CD4-positive, alpha-beta T cell treated with Interleukin-15 for 1 hour (primary cell): ENCODE measurements around the gene RBM34.
"Not testable (repeated sequence)": the region's sequence is repeated elsewhere in the genome, so short reads cannot be mapped to it uniquely, and the experiment has no call there.

Source experiments
- DNase-seq: peaks from one replicate; pipeline ENCODE4 v3.0.0-alpha.2; 2020

The RBM34 gene, protein sequence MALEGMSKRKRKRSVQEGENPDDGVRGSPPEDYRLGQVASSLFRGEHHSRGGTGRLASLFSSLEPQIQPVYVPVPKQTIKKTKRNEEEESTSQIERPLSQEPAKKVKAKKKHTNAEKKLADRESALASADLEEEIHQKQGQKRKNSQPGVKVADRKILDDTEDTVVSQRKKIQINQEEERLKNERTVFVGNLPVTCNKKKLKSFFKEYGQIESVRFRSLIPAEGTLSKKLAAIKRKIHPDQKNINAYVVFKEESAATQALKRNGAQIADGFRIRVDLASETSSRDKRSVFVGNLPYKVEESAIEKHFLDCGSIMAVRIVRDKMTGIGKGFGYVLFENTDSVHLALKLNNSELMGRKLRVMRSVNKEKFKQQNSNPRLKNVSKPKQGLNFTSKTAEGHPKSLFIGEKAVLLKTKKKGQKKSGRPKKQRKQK

DNA sequence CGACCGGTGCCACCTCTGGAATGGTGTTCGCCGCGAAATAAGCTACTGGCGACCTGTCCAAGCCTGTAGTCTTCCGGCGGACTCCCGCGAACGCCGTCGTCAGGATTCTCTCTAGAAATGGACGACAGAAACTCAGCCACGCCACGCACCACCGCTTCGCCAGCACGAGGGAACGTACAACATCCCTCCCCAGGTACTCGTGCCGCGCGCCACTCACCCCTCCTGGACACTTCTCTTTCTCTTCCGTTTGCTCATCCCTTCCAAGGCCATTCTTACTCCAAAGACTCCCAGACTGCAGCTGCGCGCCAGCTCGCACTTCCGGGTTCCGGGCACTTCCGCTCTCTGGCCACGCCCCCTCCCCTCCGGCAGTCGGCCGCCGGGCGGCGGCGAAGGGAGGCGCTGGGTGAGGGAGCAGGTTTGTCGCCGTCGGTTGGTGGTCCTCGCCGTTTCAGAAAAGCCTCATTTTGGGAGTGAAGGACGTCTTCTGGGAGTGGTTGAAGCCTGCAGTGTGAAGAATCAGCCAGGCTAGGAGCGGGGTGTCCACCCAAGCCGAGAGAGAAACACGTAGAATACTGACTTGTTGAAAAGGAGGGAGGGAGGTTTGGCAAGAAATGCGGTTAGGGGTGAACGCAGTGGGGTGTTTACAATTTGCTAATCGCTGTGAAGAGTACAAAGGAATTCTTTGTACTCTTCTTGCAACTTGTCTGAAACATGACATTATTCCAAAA, at the start of gene RBM34:
TSS of gene RBM34 (minus strand) at position 294 of the 728 bp plus-strand sequence. CDS start at position 270, 24 bp downstream.
- peak; percentile 90 for DNase-seq

DNA sequence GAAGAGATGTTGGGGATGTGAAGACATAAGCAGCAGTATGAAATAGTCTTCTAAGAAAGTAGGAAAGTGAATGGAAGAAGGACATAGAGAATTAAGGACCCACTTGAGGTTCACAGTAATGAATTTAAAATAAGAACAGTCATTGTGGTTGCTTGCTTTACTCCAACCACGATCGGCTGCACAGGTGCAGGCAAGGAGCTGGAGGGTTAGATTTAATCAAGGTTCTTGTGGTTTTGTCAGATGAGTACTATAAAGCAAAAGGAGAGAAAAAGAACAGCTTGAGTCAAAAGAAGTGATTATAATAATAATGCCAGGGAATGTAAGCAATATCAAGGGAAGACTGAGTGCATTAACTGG, 46.1 kb upstream of the RBM34 start:
- no peak for DNase-seq

DNA sequence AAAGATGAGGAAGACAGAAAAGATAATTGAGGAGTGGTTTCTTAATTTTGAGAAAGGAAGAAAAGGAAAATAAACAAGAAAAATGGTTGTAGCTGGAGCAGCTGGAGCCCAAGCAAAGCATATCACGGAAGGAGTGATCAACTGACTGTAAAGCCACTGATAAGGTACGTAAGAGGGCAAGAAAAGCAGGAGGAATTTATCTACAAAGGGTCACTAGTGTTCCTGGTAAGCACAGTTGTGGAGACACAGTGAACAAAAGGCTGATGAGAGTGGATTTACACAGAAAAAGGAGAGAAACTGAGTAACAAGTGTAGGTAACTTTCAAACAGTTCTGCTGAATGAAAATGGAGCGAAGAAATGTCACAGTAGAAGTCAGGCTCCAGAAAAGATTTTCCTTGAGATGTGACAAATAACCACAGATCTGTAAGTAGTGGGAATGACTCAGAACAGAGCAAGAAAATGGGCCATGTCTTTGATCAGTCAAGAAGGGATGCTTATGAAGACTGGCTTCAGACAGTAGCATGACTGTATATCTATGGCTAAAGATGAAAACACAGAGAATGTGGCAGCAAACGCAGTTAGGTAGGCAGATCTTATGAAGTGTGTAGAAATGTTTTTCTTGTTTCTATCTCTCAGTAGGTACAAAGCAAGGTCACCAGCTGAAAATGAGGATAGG, 45.6 kb upstream of the RBM34 start:
- no peak for DNase-seq

DNA sequence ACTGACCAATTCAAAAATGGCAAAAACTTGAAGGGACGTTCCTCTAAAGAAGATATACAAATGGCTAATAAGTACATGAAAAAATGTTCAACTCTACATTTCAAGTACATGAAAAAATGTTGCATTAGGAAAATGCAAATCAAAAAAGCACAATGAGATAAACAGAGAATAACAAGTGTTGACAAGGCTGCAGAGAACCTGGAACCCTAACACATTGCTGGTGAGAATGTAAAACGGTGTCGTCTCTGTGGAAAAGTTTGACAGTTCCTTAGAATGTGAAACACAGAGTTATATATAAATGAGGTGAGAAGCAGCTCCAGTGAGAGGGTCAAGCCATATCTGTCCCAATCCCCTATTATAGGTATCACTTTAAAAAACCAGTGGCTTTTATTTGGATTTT, 44.6 kb upstream of the RBM34 start:
- DNase-seq, result no peak

DNA sequence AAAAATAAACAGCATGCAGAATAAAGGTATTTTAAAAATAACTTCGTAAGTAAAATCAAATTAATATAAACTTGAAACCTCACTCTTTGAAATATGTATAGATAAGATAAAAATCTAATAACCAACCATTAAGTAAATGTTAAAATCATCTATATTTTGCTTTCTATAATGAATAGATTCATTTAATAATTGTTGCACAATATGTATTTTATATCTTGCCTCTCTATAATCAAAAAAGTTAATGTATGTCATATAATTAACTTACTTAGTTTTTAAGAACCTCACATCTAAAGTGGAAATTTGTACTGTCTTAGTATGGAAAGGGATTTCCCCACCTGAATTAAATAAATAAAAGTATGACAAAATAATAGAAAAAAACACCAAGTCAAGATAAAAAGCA, 42.4 kb upstream of the RBM34 start:
- DNase-seq, result no peak

DNA sequence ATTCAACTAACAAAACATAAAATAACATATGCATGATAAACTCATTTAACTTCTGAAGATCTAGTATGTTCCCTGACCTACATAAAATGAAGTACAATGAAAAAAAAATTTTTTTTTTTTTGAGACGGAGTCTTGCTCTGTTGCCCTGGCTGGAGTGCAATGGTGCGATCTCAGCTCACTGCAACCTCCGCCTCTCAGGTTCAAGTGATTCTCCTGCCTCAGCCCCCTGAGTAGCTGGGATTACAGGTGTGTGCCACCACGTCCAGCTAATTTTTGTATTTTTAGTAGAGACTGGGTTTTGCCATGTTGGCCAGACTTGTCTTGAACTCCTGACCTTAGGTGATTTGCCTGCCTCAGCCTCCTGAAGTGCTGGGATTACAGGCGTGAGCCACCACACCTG, 41.4 kb upstream of the RBM34 start:
- DNase-seq, result not testable (repeated sequence)

DNA sequence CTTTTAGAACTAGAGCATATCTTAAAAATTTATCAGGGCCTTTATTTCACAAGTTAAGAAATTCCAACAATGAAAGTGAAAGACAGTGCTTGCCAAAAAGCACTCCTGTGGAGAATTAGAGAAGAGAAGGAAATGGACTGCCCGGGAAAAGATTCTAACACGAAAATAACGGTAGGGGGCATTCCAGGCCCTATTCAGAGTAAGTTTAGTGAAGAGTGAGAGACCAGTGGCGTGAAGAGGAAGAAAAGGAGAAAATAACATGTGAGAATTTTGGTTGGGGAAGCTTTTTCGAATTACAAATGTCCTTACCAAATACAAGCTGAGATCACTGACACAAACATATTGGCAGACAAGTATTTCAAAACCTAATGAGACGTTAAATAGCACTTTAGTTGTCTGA, 38.4 kb upstream of the RBM34 start:
- DNase-seq, result no peak

DNA sequence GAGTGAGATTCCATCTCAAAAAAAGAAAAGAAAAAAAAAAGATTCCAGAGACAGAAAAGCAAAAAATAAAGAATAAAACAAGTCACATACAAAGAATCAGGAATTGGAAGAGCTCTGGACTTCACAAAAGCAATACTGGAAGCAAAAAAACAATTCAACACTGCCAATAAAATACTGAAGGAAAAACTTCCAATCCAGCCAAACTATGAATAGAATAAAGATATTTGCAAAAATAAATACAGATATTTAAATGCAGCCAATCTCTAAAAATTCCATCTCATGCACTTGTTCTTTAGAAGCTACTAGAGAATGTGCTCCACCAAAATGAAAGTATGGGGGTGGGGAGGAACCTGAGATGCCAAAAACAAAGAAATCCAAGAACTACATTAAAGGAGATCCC, 29.4 kb upstream of the RBM34 start:
- no peak for DNase-seq

DNA sequence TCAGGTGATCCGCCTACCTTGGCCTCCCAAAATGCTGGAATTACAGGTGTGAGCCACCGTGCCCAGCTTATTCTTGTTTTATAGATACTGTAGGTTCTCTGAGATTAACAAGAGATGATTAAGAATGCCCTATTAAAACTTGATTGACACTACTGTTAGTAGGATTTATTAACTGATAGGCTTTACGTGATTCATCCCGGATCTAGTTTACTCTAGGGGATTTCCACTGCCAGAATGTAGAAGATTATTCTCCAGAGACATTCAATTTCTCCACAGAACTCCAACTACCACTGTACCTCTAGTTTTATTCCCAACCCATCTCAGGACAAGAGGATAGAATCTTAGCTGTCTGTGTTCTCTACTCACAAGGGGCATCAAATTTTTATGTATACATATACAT, 26.3 kb upstream of the RBM34 start:
- DNase-seq, result no peak

DNA sequence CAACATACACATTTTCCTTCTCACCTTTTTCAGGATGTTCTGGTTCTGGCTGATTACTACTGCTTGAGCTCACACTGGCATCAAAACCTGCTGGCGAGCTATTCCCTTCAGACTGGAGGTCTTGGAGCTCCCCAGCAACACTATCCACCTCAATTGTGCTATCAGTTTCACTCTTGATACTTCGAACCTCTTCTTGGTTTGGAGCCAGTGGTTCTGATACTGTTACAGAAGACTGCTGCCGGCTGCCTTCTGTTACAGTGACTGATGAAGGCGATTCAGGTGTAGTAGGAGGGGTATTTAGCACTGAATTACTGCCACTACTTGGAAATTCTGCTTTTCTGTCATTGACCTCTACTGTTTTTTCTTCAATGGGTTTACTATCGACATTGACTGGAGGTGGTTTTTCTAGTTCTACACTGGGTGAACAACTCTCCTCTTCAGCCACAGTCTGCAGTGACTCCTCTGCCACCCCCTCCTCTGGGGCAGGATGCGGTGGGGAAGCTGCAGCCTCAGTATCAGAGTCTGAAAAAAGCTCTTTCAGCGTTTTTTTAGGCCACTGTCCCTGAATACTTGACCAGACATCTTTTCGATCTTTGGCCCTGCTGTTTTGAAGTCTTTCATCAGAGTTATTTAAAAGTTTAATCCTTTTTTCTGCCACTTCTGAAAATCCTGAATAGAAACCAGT, 20.7 kb upstream of the RBM34 start:
- DNase-seq, result no peak

DNA sequence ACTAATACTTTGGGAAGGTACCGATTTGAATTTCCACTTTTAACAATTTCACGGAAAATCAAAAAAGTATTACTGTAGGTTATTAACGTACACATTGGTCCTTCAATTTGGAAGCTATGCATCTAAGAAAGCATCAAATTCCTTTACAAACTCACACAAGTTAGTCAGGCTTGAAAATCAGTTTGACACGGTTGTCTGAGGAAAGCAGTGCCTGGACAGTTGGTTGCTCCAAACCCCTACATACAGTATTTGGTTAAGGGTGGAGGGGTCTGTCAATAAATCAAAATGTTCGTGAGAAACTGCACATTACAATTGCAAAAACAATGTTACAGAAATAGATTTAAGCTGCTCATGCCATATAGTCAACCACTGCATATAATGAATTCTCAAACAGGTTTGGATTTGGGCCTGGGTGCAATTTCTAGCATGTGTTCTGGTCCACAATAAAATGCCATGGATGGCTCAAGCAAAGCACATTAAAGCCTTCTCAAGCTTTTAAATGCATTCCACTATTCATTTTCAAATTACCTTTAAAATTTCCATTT, 19.9 kb upstream of the RBM34 start:
- no peak for DNase-seq

DNA sequence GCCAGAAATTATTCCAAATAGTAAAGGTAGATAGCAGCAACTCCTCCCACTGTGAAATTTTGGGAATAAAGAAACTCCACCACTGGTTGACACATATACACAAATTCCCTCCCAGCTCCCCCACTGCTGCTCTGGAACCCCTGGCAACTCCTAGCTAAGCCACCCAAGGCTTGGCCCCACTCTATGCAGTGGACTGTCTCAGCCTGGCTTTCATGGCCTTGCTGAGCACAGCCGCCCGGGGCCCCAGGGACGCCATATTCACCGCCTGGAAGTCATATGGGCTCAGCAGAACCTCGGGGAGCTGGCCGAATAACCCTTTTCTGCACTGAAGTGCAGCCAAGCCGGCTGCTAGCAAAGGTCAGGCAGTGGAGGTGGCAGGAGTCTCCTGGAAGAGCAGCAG, 15.4 kb upstream of the RBM34 start:
- DNase-seq, result no peak

DNA sequence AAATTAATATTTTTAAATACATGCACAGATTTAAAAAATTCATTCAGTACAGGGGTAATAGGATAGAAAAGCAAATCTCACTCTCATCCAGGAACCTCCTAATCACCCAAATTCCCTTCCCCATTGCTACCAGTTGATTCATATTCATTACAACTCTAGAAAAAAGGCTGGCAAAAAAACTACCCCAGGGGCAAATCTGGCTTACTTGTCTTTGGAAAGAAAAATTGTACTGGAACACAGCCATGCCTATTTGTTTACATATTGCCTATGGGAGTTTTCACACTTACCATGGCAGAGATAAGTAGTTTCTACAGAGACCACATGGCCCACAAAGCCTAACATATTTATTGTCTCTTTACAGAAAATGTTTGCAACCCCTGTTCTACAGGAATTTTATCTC, 8.9 kb upstream of the RBM34 start:
- no peak for DNase-seq

DNA sequence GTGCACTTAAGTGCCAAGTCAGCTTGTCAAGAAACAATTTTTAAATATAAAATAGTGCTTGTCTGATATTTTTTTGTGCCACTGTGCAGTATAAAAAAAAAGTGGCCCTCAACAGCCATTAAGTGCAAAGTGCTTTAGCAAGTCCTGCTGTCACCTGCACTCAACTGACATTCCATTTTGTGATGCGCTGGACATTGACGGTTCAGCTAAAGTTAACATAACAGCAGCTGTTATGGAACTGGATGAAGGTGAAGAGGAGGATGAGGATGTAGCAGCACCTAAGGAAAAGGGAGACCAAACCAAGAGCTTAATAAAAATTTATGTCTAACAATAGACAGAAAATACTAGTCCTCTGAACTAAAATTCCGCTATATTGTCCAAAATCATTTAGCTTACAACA, 7.3 kb upstream of the RBM34 start:
- DNase-seq, result no peak

DNA sequence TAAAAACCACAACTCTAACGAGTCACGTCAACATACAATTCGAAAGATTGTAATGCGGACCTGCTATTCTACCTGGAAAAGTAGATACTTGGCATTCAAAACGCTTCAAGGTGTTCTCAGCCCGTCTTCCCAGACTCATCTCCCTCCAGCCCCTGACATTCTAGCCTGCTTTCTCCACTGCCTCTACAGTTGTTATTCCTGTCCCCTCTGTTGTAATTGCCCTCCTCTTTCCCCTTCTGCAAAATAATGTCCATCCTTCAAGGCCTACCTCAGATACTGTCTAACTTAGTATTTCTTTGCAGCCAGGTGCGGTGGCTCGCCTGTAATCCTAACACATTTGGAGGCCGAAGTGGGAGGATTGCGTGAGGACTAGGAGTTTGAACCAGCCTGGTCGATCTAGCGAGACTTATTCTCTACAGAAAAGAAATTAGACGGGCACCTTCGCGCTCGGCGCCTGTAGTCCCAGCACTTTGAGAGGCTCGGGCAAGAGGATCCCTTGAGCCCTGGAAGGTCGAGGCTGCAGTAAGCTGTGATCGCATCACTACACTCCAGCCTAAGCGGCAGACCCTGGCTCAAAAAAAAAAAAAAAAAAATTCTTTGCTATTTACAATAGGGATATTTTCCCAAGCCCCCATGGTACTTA, 756 bp upstream of the RBM34 start:
- DNase-seq, result no peak

DNA sequence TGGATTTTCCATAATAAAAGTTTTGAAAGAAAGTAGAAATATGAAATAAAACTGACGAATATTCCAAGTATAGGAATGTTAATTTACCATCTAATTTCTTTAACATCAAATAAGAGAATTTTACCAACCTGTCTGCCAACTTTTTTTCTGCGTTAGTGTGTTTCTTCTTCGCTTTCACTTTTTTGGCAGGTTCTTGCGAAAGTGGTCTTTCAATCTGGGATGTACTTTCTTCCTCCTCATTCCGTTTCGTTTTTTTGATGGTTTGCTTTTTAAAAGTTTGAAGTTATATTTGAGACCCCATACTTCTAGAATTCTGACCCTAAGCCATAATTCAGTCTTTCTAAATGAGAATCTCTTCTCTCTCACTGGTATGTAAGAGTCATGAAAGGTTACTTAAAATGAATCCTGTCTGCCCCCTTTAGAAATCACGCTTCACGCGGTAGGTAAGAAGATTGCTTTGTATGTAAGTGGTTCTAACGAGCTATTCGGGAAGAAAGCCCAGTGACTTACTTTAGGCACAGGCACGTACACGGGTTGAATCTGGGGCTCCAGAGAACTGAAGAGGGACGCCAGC, 580 bp downstream of the RBM34 start:
- no peak for DNase-seq

DNA sequence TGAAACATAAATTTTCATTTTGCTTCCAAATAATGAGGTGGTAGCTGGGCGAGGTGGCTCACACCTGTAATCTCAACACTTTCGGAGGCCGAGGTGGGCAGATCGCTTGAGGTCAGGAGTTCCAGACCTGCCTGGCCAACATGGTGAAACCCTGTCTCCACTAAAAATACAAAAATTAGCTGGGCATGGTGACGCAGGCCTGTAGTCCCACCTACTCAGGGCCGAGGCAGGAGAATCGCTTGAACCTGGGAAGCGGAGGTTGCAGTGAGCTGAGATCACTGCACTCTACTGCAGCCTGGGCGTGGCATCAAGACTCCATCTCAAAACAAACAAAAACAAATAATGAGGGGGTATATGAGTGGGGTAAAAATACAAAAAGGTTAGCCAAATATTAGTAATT, 1.1 kb downstream of the RBM34 start:
- DNase-seq, result not testable (repeated sequence)

DNA sequence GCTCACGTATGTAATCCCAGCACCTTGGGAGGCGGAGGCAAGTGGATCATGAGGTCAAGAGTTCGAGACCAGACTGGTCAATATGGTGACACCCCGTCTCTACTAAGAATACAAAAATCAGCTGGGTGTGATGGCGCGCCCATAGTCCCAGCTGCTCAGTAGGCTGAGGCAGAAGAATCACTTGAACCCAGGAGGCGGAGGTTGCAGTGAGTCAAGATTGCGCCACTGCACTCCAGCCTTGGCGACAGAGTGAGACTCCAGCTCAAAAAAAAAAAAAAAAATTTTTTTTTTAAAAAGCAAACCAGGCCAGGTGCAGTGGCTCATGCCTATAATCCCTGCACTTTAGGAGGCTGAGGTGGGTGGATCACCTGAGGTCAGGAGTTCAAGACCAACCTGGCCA, 1.8 kb downstream of the RBM34 start:
- not testable (repeated sequence) for DNase-seq

DNA sequence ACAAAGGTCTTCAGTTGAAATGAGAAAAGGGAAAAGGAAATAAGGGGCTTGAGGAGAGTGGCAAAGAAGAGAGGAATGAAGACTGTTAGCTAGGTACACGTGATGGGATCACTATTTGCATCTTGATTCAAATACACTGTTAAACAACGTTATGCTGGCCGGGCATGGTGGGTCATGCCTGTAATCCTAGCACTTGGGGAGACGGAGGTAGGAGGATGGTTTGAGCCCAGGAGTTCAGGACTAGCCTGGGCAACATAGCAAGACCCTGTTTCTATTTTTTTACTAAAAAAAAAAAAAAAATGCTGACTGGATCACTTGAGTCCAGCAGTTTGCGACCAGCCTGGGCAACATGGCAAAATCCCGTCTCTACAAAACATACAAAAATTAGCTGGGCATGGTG, 2.4 kb downstream of the RBM34 start:
- DNase-seq, result no peak

DNA sequence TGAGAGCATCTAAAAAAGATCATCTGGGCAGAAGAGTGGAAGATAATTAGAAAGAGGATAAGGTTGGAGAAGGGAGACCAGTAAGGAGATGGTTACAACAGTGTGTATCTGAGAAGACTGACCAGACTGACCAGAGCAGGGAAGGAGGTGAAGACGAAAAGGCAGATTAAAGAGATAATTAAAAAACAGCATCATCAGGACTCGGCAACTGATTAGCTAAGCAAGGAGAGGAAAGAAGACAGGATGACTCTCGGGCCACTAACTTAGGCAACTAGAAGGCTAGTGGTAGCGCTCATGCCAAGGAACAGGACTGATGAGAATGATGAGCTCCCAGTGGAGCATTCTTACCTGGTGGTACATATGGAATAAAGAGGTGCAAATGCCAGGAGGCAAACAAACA, 3.9 kb downstream of the RBM34 start:
- no peak for DNase-seq

DNA sequence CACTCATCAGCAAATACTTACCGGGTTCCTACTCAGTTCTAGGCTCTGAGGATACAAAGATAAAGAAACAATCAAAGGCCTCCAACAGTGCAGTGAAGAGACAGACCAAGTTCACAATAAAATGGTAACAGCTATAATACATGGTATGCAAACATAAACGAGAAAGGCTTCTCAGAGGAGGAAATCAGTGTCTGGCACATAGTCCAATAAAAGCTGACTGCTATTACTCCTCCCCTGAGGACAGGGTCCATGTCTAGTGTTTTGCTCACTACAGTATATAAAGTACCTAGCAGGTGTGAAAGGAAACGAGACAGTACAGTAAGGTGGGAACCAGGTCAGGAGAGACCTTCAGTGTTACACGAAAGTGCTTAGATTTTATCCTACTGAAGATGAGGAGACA, 4.3 kb downstream of the RBM34 start:
- DNase-seq, result no peak

DNA sequence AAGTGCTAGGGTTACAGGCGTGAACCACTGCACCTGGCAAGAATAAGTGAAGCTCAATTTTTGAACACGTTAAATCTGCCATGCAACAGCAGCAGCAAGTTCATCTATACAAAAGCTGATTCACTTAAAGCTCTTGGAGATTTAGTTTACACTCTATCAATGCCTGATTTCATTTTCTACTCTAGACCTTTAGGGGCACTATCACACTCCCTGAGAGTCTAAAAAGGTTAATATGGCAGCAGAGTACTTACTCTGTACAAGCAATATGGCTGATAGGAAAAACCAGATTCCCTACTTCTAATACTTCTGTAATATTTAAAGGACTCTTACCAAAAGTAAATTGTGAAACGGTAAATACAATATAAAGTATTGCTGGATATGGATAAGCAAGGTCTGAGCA, 4.8 kb downstream of the RBM34 start:
- DNase-seq, result no peak
